Measurements from ENCODE around the gene MACF1. TPM values are rescaled to one million over a fixed set of nuclear protein-coding genes. Genes with fewer than 3 reads are reported as not detected.
"Not testable (repeated sequence)": the region's sequence is repeated elsewhere in the genome, so short reads cannot be mapped to it uniquely, and the experiment has no call there.

The MACF1 gene
- total and polyA plus RNA-seq, 2 donors (not counting 1 experiment from before 2014, with no cell fraction given) = 64.1 to 159 TPM

- ATAC-seq (ENCODE audit: low read depth) (no peak), DNase-seq (no peak)
- Histone ChIP-seq H3K27ac (ENCODE audit: low read length in 2 of 2) (no peak overlapping the region), H3K36me3 (replicated peaks in 1 of 2; ENCODE audit: control extremely low read depth in 1 of 2, control insufficient read depth in 1 of 2, extremely low read depth in 1 of 2, insufficient read depth in 2 of 2, low read length in 1 of 2) (no peaks in the 10 kb centered on the region), H3K9ac (ENCODE audit: low read length) (no peak overlapping the region), H3K9me3 (ENCODE audit: control extremely low read depth in 1 of 3, control insufficient read depth in 2 of 3, insufficient read depth in 1 of 3, low read length in 2 of 3) (no peaks in the 10 kb centered on the region), H3K27me3 (replicated peaks in 1 of 4; ENCODE audit: control extremely low read depth in 1 of 4, control insufficient read depth in 3 of 4, insufficient read depth in 4 of 4, low read length in 3 of 4) (no peaks in the 10 kb centered on the region), H3K79me2 (ENCODE audit: control insufficient read depth, insufficient read depth, low read length) (no peaks in the 10 kb centered on the region), H2AFZ (ENCODE audit: insufficient read depth, low read depth, low read length, poor library complexity, severe bottlenecking) (no peak overlapping the region), H3K4me3 (ENCODE audit: control extremely low read depth in 1 of 5, extremely low read depth in 1 of 5, insufficient read depth in 1 of 5, low read depth in 2 of 5, low read length in 4 of 5) (no peak overlapping the region), H3K4me2 (replicated peaks; ENCODE audit: low read depth, low read length, poor library complexity, severe bottlenecking) (no peak overlapping the region), H3K4me1 (ENCODE audit: control insufficient read depth in 2 of 2, insufficient read depth in 2 of 2, low read length in 2 of 2) (no peaks in the 10 kb centered on the region), H4K20me1 (ENCODE audit: control insufficient read depth, insufficient read depth, low read length, poor library complexity, severe bottlenecking) (no peaks in the 10 kb centered on the region)
- ChIA-PET CTCF (interaction anchor here (1.4 kb wide), 1 partner anchor 33 kb away, joined by 4 read pairs; no protein-coding TSS in a partner anchor), POLR2A (no interaction called here)
- intact Hi-C loops (cut with micrococcal nuclease) = no loop called here
- H3K27ac Mint-ChIP-seq = no peak overlapping the region
- WGBS (ENCODE audit: insufficient coverage) = 100% methylated on average over 1 of the region's 1 CpG
- H3K4me3 Mint-ChIP-seq = no peak overlapping the region
- no peaks in the 10 kb centered on the region for H3K9me3 Mint-ChIP-seq (ENCODE audit: insufficient read depth)
- peaks cover 8% of the 10 kb centered on the region for H3K27me3 Mint-ChIP-seq
- no peaks in the 10 kb centered on the region for H3K4me1 Mint-ChIP-seq
- TF ChIP-seq CTCF (IDR thresholded peaks at IDR 0.05) (no peak), EZH2 (IDR thresholded peaks at IDR 0.05; ENCODE audit: borderline replicate concordance, insufficient read depth, low read depth, low read length, poor library complexity, severe bottlenecking) (no peak)
Measured at GRCh38 chr1:39159224-39160036, 45.1 kb upstream of the MACF1 start.

GRCh38 chr1:39160703-39161102 is 43.8 kb upstream of the MACF1 start:
- intact Hi-C loops (cut with micrococcal nuclease) = no loop called here
- Histone ChIP-seq H3K9me3 (ENCODE audit: control extremely low read depth in 1 of 3, control insufficient read depth in 2 of 3, insufficient read depth in 1 of 3, low read length in 2 of 3) (no peaks in the 10 kb centered on the region), H3K4me1 (ENCODE audit: control insufficient read depth in 2 of 2, insufficient read depth in 2 of 2, low read length in 2 of 2) (no peaks in the 10 kb centered on the region), H2AFZ (ENCODE audit: insufficient read depth, low read depth, low read length, poor library complexity, severe bottlenecking) (no peak overlapping the region), H3K9ac (ENCODE audit: low read length) (no peak overlapping the region), H3K79me2 (ENCODE audit: control insufficient read depth, insufficient read depth, low read length) (no peaks in the 10 kb centered on the region), H3K4me2 (replicated peaks; ENCODE audit: low read depth, low read length, poor library complexity, severe bottlenecking) (no peak overlapping the region), H3K27me3 (replicated peaks in 1 of 4; ENCODE audit: control extremely low read depth in 1 of 4, control insufficient read depth in 3 of 4, insufficient read depth in 4 of 4, low read length in 3 of 4) (no peaks in the 10 kb centered on the region), H3K27ac (ENCODE audit: low read length in 2 of 2) (no peak overlapping the region), H3K36me3 (replicated peaks in 1 of 2; ENCODE audit: control extremely low read depth in 1 of 2, control insufficient read depth in 1 of 2, extremely low read depth in 1 of 2, insufficient read depth in 2 of 2, low read length in 1 of 2) (no peaks in the 10 kb centered on the region), H3K4me3 (ENCODE audit: control extremely low read depth in 1 of 5, extremely low read depth in 1 of 5, insufficient read depth in 1 of 5, low read depth in 2 of 5, low read length in 4 of 5) (no peak overlapping the region), H4K20me1 (ENCODE audit: control insufficient read depth, insufficient read depth, low read length, poor library complexity, severe bottlenecking) (no peaks in the 10 kb centered on the region)
- no peak for DNase-seq
- no peaks in the 10 kb centered on the region for H3K4me1 Mint-ChIP-seq
- ChIA-PET CTCF (no interaction called here), POLR2A (no interaction called here)
- no peak overlapping the region for H3K27ac Mint-ChIP-seq
- no peak for ATAC-seq (ENCODE audit: low read depth)
- no peak overlapping the region for H3K4me3 Mint-ChIP-seq
- no peaks in the 10 kb centered on the region for H3K9me3 Mint-ChIP-seq (ENCODE audit: insufficient read depth)
- TF ChIP-seq CTCF (IDR thresholded peaks at IDR 0.05) (no peak), EZH2 (IDR thresholded peaks at IDR 0.05; ENCODE audit: borderline replicate concordance, insufficient read depth, low read depth, low read length, poor library complexity, severe bottlenecking) (no peak)
- peaks cover 8% of the 10 kb centered on the region for H3K27me3 Mint-ChIP-seq

GRCh38 chr1:39161811-39162210 is 42.7 kb upstream of the MACF1 start:
- H3K27ac Mint-ChIP-seq; H3K36me3 ChIP-seq (replicated peaks in 1 of 2; ENCODE audit: control extremely low read depth in 1 of 2, control insufficient read depth in 1 of 2, extremely low read depth in 1 of 2, insufficient read depth in 2 of 2, low read length in 1 of 2); POLR2A ChIA-PET; H2AFZ ChIP-seq (ENCODE audit: insufficient read depth, low read depth, low read length, poor library complexity, severe bottlenecking); H3K4me3 ChIP-seq (ENCODE audit: control extremely low read depth in 1 of 5, extremely low read depth in 1 of 5, insufficient read depth in 1 of 5, low read depth in 2 of 5, low read length in 4 of 5); DNase-seq; H3K4me2 ChIP-seq (replicated peaks; ENCODE audit: low read depth, low read length, poor library complexity, severe bottlenecking); H3K27ac ChIP-seq (ENCODE audit: low read length in 2 of 2); H4K20me1 ChIP-seq (ENCODE audit: control insufficient read depth, insufficient read depth, low read length, poor library complexity, severe bottlenecking); H3K27me3 ChIP-seq (replicated peaks in 1 of 4; ENCODE audit: control extremely low read depth in 1 of 4, control insufficient read depth in 3 of 4, insufficient read depth in 4 of 4, low read length in 3 of 4); H3K4me1 Mint-ChIP-seq; H3K9me3 Mint-ChIP-seq (ENCODE audit: insufficient read depth); H3K4me1 ChIP-seq (ENCODE audit: control insufficient read depth in 2 of 2, insufficient read depth in 2 of 2, low read length in 2 of 2); CTCF ChIA-PET; H3K27me3 Mint-ChIP-seq; H3K9ac ChIP-seq (ENCODE audit: low read length); H3K79me2 ChIP-seq (ENCODE audit: control insufficient read depth, insufficient read depth, low read length); H3K9me3 ChIP-seq (ENCODE audit: control extremely low read depth in 1 of 3, control insufficient read depth in 2 of 3, insufficient read depth in 1 of 3, low read length in 2 of 3); intact Hi-C loops (cut with micrococcal nuclease); H3K4me3 Mint-ChIP-seq; ATAC-seq (ENCODE audit: low read depth): not testable (repeated sequence)
- no CpG with 5 or more reads among the region's 8 CpGs for WGBS (ENCODE audit: insufficient coverage)
